Loucy (cell line): Measurements from ENCODE around the gene DSEL.

Experiments
- CTCF ChIP-seq: fragments of 200-600 bp; sonication (generic); conservative IDR thresholded peaks from 2 replicates; pipeline ENCODE4 v1.5.1; 2014; ENCODE audit warnings: mild to moderate bottlenecking, antibody characterized with exemption, low read length
- EZH2phosphoT487 ChIP-seq: fragments of 200-600 bp; IDR thresholded peaks from 2 replicates; pipeline ENCODE4 v1.6.1; 2018; ENCODE audit warnings: antibody characterized with exemption, mild to moderate bottlenecking, moderate library complexity, borderline replicate concordance

- TF ChIP-seq CTCF: no peak
- TF ChIP-seq EZH2phosphoT487: no peak
These were observed 30.0 kb downstream of the DSEL start for GRCh38 chr18:67486534-67486933.
